Measurements from ENCODE around the gene PSORS1C1. TPM values are rescaled to one million over a fixed set of nuclear protein-coding genes. Genes with fewer than 3 reads are reported as not detected.

PSORS1C1 gene
- total and polyA plus RNA-seq, 2 of the 4 experiments (the other 2 are of a cell fraction), result 0.36 to 1.1 TPM

DNA sequence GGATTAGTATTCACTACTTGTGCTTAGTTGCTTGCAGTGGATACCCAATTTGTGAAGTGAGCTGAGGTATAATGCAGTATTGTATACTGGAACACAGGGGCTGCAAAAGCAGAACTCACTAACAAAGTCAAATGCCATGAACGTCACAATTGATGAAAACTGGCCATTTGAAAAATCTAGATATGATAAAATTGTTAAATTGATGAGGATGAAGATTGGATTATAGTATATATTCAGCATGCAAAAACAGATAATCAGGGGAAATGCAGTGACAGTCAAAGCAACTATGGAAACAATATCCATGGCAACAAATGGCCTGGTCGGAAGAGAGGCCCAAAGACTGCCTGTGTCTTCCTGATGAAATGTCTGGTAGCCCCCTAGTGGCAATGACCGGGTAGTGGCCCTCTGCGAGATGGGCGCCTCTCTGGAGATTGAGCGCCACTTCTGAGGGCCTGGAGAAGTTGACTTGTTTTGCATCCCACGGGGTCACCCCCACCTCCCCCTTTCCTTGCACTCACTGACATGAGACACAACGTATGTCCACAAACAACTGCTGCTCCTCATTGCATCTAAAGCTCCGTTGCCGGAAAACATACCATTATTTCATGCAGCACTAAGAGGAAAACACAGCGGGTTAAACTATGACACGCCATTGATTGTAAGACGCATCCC, 45.8 kb upstream of the PSORS1C1 start:
- Histone ChIP-seq H4K8ac (ENCODE audit: low read depth in 2 of 2, low read length in 2 of 2) (no peak overlapping the region), H3K27ac (ENCODE audit: insufficient read depth, low read length) (no peak overlapping the region), H4K20me1 (ENCODE audit: insufficient read depth, low read length) (no peaks in the 10 kb centered on the region), H3K56ac (ENCODE audit: extremely low read depth, insufficient read depth, low read length) (no peak overlapping the region), H3K79me1 (ENCODE audit: low read depth in 1 of 2, low read length in 2 of 2) (no peaks in the 10 kb centered on the region), H3K14ac (replicated peaks; ENCODE audit: low read depth, low read length) (no peak overlapping the region), H2BK5ac (ENCODE audit: low read depth, low read length, poor library complexity, severe bottlenecking) (no peak overlapping the region), H3K18ac (ENCODE audit: low read depth, low read length) (no peak overlapping the region), H2BK15ac (ENCODE audit: low read depth, low read length) (no peak overlapping the region), H3K9me1 (ENCODE audit: insufficient read depth, low read length) (no peaks in the 10 kb centered on the region), H3K27me3 (ENCODE audit: control insufficient read depth, insufficient read depth, low read length) (no peaks in the 10 kb centered on the region), H2BK120ac (ENCODE audit: low read depth, low read length) (no peak overlapping the region), H2AK5ac (ENCODE audit: low read depth, low read length) (peak overlapping the region; percentile 60; the same call in 1 of the 2 replicates), H3K36me3 (ENCODE audit: control insufficient read depth, insufficient read depth, low read length) (no peaks in the 10 kb centered on the region), H3K4me3 (ENCODE audit: insufficient read depth, low read depth, low read length) (no peak overlapping the region), H4K91ac (ENCODE audit: insufficient read depth, low read depth, low read length) (no peak overlapping the region), H3K9ac (ENCODE audit: low read depth, low read length) (no peak overlapping the region), H3K9me3 (ENCODE audit: control insufficient read depth, insufficient read depth, low read length) (no peaks in the 10 kb centered on the region), H2AFZ (replicated peaks; ENCODE audit: low read length, poor library complexity) (peak overlapping the region; percentile 81), H3K4me2 (ENCODE audit: low read depth, low read length) (no peak overlapping the region), H2AK9ac (replicated peaks; ENCODE audit: low read depth, low read length, poor library complexity) (no peak overlapping the region), H2BK20ac (ENCODE audit: low read depth, low read length) (no peak overlapping the region), H3K4ac (ENCODE audit: low read depth, low read length) (no peak overlapping the region), H4K5ac (ENCODE audit: low read depth, low read length) (no peak overlapping the region), H3K23ac (ENCODE audit: low read depth, low read length) (no peak overlapping the region), H3K4me1 (ENCODE audit: control insufficient read depth, insufficient read depth, low read length) (peaks cover 3% of the 10 kb centered on the region)
- ChIA-PET CTCF (interaction anchor here (0.6 to 2.5 kb wide), 4 partner anchors 11 to 155 kb away, joined by 4 to 17 read pairs (median 14); partner anchors contain the start of gene VARS2), POLR2A (ENCODE audit: unreplicated experiment) (interaction anchor here (0.6 kb wide), 1 partner anchor 124 kb away, joined by 3 read pairs; no protein-coding TSS in a partner anchor)
- WGBS, 2 experiments (ENCODE audit: extremely low coverage in 2 of 2, insufficient read length in 1 of 2), result 37% methylated on average over 5 of the region's 13 CpGs; no CpG with 5 or more reads in 1 of the 2 experiments
- in situ Hi-C loops (cut with MboI; ENCODE audit: low sequenced_read_pairs), result no loop called here
- peak; percentile 83 for DNase-seq
- no TSS peak for BruUV-seq (replicated peaks)
- dilution Hi-C loops (cut with HindIII; ENCODE audit: low sequenced_read_pairs, unreplicated experiment), result no loop called here
- intact Hi-C loops (cut with micrococcal nuclease), result loop anchor here (1.0 kb wide), 1 partner anchor 241 kb away; no protein-coding TSS in a partner anchor
- peak; percentile 74 for ATAC-seq (ENCODE audit: low read depth)
- TF ChIP-seq MXI1 (IDR thresholded peaks at IDR 0.05; ENCODE audit: borderline replicate concordance, low read depth, low read length) (no peak), ELK1 (IDR thresholded peaks at IDR 0.05; ENCODE audit: borderline replicate concordance, low read depth, low read length) (no peak), MAZ (IDR thresholded peaks at IDR 0.05; ENCODE audit: borderline replicate concordance, low read depth, low read length) (peak; percentile 13; the same call in 1 of the 2 replicates), BHLHE40 (IDR thresholded peaks at IDR 0.05; ENCODE audit: low read depth, low read length) (no peak), RAD21 (IDR thresholded peaks at IDR 0.05; ENCODE audit: low read length) (peak; percentile 77), FOS (IDR thresholded peaks at IDR 0.05; ENCODE audit: low read depth, low read length) (no peak), CTCF (conservative IDR thresholded peaks at IDR 0.05; ENCODE audit: low read depth, low read length) (peak; percentile 86), SMC3 (IDR thresholded peaks at IDR 0.05; ENCODE audit: low read depth, low read length) (peak; percentile 78), RFX5 (IDR thresholded peaks at IDR 0.05; ENCODE audit: low read depth, low read length) (no peak), POLR2A (IDR thresholded peaks at IDR 0.05; ENCODE audit: low read depth, low read length) (no peak), RCOR1 (IDR thresholded peaks at IDR 0.05; ENCODE audit: insufficient replicate concordance, low read length) (no peak), NFE2L2 (IDR thresholded peaks at IDR 0.05; ENCODE audit: low read depth, low read length) (no peak), MAFK (IDR thresholded peaks at IDR 0.05; ENCODE audit: low read depth, low read length) (no peak)
